HFFc6 (cell line): ENCODE measurements around the gene SPATS1. TPM values are rescaled to one million over a fixed set of nuclear protein-coding genes. Genes with fewer than 3 reads are reported as not detected.

Experiments used
- DNase-seq: peaks from one replicate; pipeline ENCODE4 v3.0.0-alpha.2; 2018
- H3K27ac Mint-ChIP-seq: 2 replicates; pipeline ENCODE4 v1.8.0; 2020; ENCODE audit warnings: mild to moderate bottlenecking, mixed read lengths
- H3K27me3 Mint-ChIP-seq: 2 replicates; pipeline ENCODE4 v1.8.0; 2021; ENCODE audit warnings: mild to moderate bottlenecking, moderate library complexity, mixed read lengths; ENCODE audit not compliant: insufficient read depth
- H3K36me3 Mint-ChIP-seq: 2 replicates; pipeline ENCODE4 v1.8.0; 2021; ENCODE audit warnings: low read depth, mixed read lengths
- H3K4me1 Mint-ChIP-seq: 2 replicates; pipeline ENCODE4 v1.8.0; 2020; ENCODE audit warnings: low read depth, mixed read lengths
- H3K4me3 Mint-ChIP-seq: 2 replicates; pipeline ENCODE4 v1.8.0; 2020; ENCODE audit warnings: mild to moderate bottlenecking, moderate library complexity, mixed read lengths
- H3K9me3 Mint-ChIP-seq: 2 replicates; pipeline ENCODE4 v1.8.0; 2020; ENCODE audit warnings: mild to moderate bottlenecking, mixed read lengths
- CTCF ChIP-seq: fragments of 200-600 bp; sonication (generic); IDR thresholded peaks from 2 replicates; pipeline ENCODE4 v1.5.0; 2021; ENCODE audit warnings: antibody characterized with exemption, mild to moderate bottlenecking
- total RNA-seq, 6 experiments: library from RNA; stranded (reverse); fragmentation: NEBNext Ultra II Directional; extraction: Animal tissue kit (Norgen Biotek cat#: 25700); gene quantifications; 2 replicates in 1 of 6; 3 replicates in 5 of 6; pipeline ENCODE4 v1.2.3, GENCODE V29; 2021

Gene SPATS1
- total RNA-seq, 6 experiments from 2014 or later, result not detected

- Mint-ChIP-seq H3K36me3 (no peaks in the 10 kb centered on the region), H3K4me3 (no peak overlapping the region), H3K9me3 (no peaks in the 10 kb centered on the region), H3K4me1 (peaks cover 8% of the 10 kb centered on the region), H3K27me3 (peaks cover 42% of the 10 kb centered on the region), H3K27ac (no peak overlapping the region)
- no peak for TF ChIP-seq CTCF
- no peak for DNase-seq
Measured at GRCh38 chr6:44375071-44375470, 32.6 kb downstream of the SPATS1 start.

- Mint-ChIP-seq H3K36me3 (no peaks in the 10 kb centered on the region), H3K27ac (no peak overlapping the region), H3K4me1 (peaks cover 8% of the 10 kb centered on the region), H3K27me3 (peaks cover 47% of the 10 kb centered on the region), H3K9me3 (no peaks in the 10 kb centered on the region), H3K4me3 (no peak overlapping the region)
- no peak for DNase-seq
- TF ChIP-seq CTCF, result no peak
Measured at GRCh38 chr6:44377484-44377883, 35.0 kb downstream of the SPATS1 start.

- Mint-ChIP-seq H3K4me1 (peaks cover 5% of the 10 kb centered on the region), H3K4me3 (no peak overlapping the region), H3K27ac (no peak overlapping the region), H3K36me3 (no peaks in the 10 kb centered on the region), H3K27me3 (peaks cover 45% of the 10 kb centered on the region), H3K9me3 (no peaks in the 10 kb centered on the region)
- TF ChIP-seq CTCF, result no peak
- no peak for DNase-seq
Measured at GRCh38 chr6:44377971-44378370, 35.5 kb downstream of the SPATS1 start.

- Mint-ChIP-seq H3K27me3 (peaks cover 31% of the 10 kb centered on the region), H3K36me3 (no peaks in the 10 kb centered on the region), H3K4me3 (no peak overlapping the region), H3K4me1 (peaks cover 6% of the 10 kb centered on the region), H3K9me3 (no peaks in the 10 kb centered on the region), H3K27ac (no peak overlapping the region)
- TF ChIP-seq CTCF, result no peak
- no peak for DNase-seq
Measured at GRCh38 chr6:44381739-44382138, 39.3 kb downstream of the SPATS1 start.

- peaks cover 35% of the 10 kb centered on the region for H3K4me1 Mint-ChIP-seq
- peaks cover 13% of the 10 kb centered on the region; the same call in 1 of the 2 replicates for H3K36me3 Mint-ChIP-seq
- H3K27ac Mint-ChIP-seq, result peak overlapping the region; percentile 94
- peaks cover 5% of the 10 kb centered on the region for H3K27me3 Mint-ChIP-seq
- TF ChIP-seq CTCF, result no peak
- no peak for DNase-seq
- peak overlapping the region; percentile 94 for H3K4me3 Mint-ChIP-seq
- no peaks in the 10 kb centered on the region for H3K9me3 Mint-ChIP-seq
Measured at GRCh38 chr6:44386364-44386928, 44.0 kb downstream of the SPATS1 start.

GRCh38 chr6:44386929-44387345 lies 44.5 kb downstream of the SPATS1 start:
- Mint-ChIP-seq H3K4me1 (peaks cover 35% of the 10 kb centered on the region), H3K36me3 (peaks cover 18% of the 10 kb centered on the region; the same call in 1 of the 2 replicates), H3K9me3 (no peaks in the 10 kb centered on the region), H3K4me3 (peak overlapping the region; percentile 94), H3K27me3 (peaks cover 2% of the 10 kb centered on the region), H3K27ac (peak overlapping the region; percentile 94)
- no peak for TF ChIP-seq CTCF
- DNase-seq, result peak; percentile 37
